22Rv1 (cell line): ENCODE results near the gene SCNN1A.

ENCODE experiments used
- H3K27ac ChIP-seq: fragments of 450-650 bp; 2 replicates; pipeline ENCODE4 v1.5.1; 2017
- CTCF ChIP-seq: fragments of 450-650 bp; IDR thresholded peaks from 2 replicates; pipeline ENCODE4 v1.5.1; 2017; ENCODE audit warnings: mild to moderate bottlenecking
- ZFX ChIP-seq: fragments of 450-650 bp; IDR thresholded peaks from 2 replicates; pipeline ENCODE4 v1.6.1; 2017; ENCODE audit warnings: antibody characterized with exemption, borderline replicate concordance

SCNN1A gene

GRCh38 chr12:6311822-6312528, 63.4 kb downstream of the SCNN1A start:
- peak overlapping the region; percentile 67 for H3K27ac ChIP-seq
- no peak for TF ChIP-seq ZFX
- TF ChIP-seq CTCF = no peak

DNA sequence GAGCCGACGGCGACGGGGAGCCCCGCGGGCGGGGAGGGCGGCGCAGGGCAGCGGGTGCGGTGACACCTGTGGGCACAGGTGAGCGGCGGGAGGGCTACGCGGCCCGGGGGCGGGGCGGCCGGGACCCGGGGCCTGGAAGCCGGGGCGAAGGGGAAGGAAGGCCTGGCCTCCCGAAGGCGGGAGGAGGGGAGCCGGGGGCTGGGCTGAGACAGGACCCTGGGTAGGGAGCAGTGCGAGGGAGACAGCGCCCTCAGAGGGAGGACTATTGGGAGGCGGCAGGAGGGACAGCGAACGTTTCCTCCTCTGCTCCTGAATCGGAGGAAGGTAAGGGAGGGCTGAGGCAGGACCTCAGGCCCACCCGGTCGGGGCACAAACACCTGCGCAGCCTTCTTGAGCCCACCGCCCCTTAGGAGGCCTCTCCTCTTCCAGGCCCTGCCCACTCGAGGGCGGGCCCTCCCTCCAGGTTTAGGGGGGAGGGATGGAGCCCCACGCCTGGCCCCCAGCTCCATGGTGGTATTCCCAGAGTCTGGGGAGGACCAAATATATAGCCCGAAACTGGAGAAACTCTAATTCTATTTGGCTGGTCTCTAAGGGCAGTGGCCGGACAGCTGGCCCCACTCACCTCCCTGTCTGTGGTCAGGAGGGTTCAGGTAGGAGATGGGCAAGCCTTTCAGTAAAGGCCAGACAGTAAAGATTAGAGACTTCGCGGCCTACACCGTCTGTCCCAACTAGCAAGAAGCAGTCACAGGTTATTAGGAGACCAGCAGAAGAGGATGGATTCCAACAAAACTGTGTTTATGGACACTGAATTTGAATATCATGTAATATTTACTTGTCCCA, 64.4 kb downstream of the SCNN1A start:
- peak overlapping the region; percentile 67 for H3K27ac ChIP-seq
- no peak; the same call in 1 of the 2 replicates for TF ChIP-seq CTCF
- no peak for TF ChIP-seq ZFX

DNA sequence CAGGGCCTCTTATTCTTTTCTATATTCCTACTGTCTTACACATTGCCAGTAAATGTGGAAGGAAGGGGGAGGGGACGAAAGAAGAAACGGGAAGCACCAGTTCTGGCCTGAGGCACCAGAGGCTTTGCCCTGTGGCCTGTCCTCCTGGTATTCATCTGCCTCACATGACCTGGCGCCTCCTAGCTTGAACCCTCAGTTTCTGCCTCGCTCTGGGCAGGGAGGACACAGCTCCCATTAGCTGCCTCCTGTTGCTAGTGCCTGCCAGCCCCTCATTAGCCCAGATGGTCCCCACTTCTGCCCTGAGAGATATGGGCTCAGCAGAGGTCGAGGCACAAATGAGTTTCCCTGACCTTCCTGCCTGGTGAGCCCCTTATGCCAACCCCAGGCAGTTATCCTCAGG, 67.8 kb downstream of the SCNN1A start:
- TF ChIP-seq CTCF = no peak
- no peak for TF ChIP-seq ZFX
- H3K27ac ChIP-seq = no peak overlapping the region

DNA sequence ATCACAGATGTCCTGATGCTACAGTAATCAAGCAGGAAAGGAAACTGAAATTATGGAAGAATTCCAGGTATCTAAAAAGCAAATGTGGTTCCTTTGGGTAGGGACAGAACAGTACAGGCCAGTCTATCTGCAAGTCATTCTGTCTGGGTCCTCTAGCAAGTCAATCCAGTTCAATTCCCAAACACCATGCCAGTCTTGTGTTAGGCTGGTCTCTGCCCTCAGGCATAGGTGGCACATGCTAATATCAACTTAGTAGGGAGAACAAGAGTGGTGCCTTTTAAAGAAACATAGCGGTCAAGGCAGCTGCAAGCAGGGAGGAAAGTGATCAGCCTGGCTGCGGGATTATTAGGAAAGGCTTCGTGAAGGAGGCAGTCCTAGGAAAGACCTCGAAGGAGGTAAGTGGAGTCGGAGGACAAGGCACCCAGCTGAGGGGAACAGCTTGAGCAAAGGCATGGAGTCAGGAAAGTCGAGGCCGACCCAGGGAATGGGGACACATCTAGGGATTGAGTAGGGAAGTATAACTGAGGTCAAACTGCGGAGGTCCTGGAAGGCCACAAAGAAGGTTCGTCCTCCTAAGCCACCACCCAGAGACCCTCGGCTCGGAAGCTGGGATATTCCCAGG, 68.7 kb downstream of the SCNN1A start:
- TF ChIP-seq CTCF (no peak), ZFX (no peak)
- peak overlapping the region; percentile 7; the same call in 1 of the 2 replicates for H3K27ac ChIP-seq

GRCh38 chr12:6306151-6306550, 69.2 kb downstream of the SCNN1A start:
- H3K27ac ChIP-seq = peak overlapping the region; percentile 7; the same call in 1 of the 2 replicates
- TF ChIP-seq CTCF (no peak), ZFX (no peak)

- TF ChIP-seq ZFX (no peak), CTCF (no peak)
- no peak overlapping the region for H3K27ac ChIP-seq
Measured at GRCh38 chr12:6303071-6303470, 72.3 kb downstream of the SCNN1A start.
